HCT116 (cell line): ENCODE data around the gene EIF2AK3. TPM values are rescaled to one million over a fixed set of nuclear protein-coding genes. Genes with fewer than 3 reads are reported as not detected.

Experiments
- ATAC-seq: fragments of 200-7000 bp; cut with Tn5 transposase; 2 replicates; pipeline ENCODE4 v1.9.1; 2020; ENCODE audit warnings: mild to moderate bottlenecking, moderate library complexity
- Bru-seq: library from RNA; stranded (reverse); fragments of 400-500 nt; gene quantifications from one replicate; lab custom pipeline; 2021; lab: Mats Ljungman, UMichigan
- BruChase-seq, 2 experiments: library from RNA; stranded (reverse); fragments of 400-500 nt; gene quantifications; one replicate each; lab custom pipeline; 2021; lab: Mats Ljungman, UMichigan
- BruUV-seq: library from RNA; stranded (reverse); fragments of 400-500 nt; replicated peaks from 2 replicates; lab custom pipeline; 2021; lab: Mats Ljungman, UMichigan
- CTCF ChIA-PET: fragments of 300-600 bp; sonication (Branson Sonifier 250); formaldehyde crosslinking; loops from one replicate; lab custom pipeline; 2021; ENCODE audit warnings: antibody characterized with exemption; lab: Charles Lee
- POLR2A ChIA-PET: fragments of 300-600, 350-600 bp; sonication (Branson Sonifier 250); formaldehyde crosslinking; loops from one replicate; lab custom pipeline; 2021; ENCODE audit warnings: antibody characterized with exemption; lab: Charles Lee
- RAD21 ChIA-PET, 2 experiments: fragments of 300-600 bp; sonication (Branson Sonifier 250); formaldehyde crosslinking; loops; one replicate each; lab custom pipeline; 2023; ENCODE audit warnings: low total read pairs in 2 of 2; ENCODE audit not compliant: uncharacterized antibody in 2 of 2, unreplicated experiment in 2 of 2, low non-redundant PET in 1 of 2; lab: Charles Lee
- DNase-seq: peaks from one replicate; pipeline ENCODE4 v3.0.0-alpha.2; 2010; ENCODE audit warnings: low read depth, low spot score
- H2AFZ ChIP-seq: fragments of 200-600 bp; shearing (Covaris generic), sonication (generic); 2 replicates; pipeline ENCODE4 v1.6.1; 2017; ENCODE audit warnings: low read depth, mixed run types, mixed read lengths, antibody characterized with exemption, low read length; ENCODE audit not compliant: poor library complexity, severe bottlenecking
- H3K27ac ChIP-seq: 2 replicates; pipeline ENCODE4 v1.5.1; 2012; ENCODE audit warnings: low read depth, low read length
- H3K27me3 ChIP-seq: fragments of 200-600 bp; sonication (generic); 2 replicates; pipeline ENCODE4 v1.6.1; 2016; ENCODE audit warnings: mixed run types, low read length, mixed read lengths; ENCODE audit not compliant: insufficient read depth
- H3K36me3 ChIP-seq, 2 experiments: fragments of 200-500 bp in 1 of 2; fragments of 200-600 bp in 1 of 2; sonication (Bioruptor generic) in 1 of 2; sonication (generic) in 1 of 2; 2 replicates each; pipeline versions ENCODE4 v1.5.1 to v1.6.1; 2014 to 2016; ENCODE audit warnings: low read length in 2 of 2, inconsistent platforms in 1 of 2, mixed read lengths in 1 of 2, mixed run types in 1 of 2; ENCODE audit not compliant: insufficient read depth in 2 of 2, control insufficient read depth in 1 of 2
- H3K4me1 ChIP-seq, 2 experiments: fragments of 200-600 bp in 1 of 2; sonication (generic) in 1 of 2; 2 replicates each; pipeline versions ENCODE4 v1.5.1 to v1.6.1; 2012 to 2017; ENCODE audit warnings: low read length in 2 of 2, inconsistent platforms in 1 of 2, mild to moderate bottlenecking in 1 of 2, mixed read lengths in 1 of 2, mixed run types in 1 of 2, moderate library complexity in 1 of 2; ENCODE audit not compliant: insufficient read depth in 2 of 2, control insufficient read depth in 1 of 2
- H3K4me2 ChIP-seq: fragments of 200-600 bp; sonication (generic); 2 replicates; pipeline ENCODE4 v1.6.1; 2017; ENCODE audit warnings: mixed run types, low read length, mixed read lengths
- H3K4me3 ChIP-seq, 2 experiments: fragments of 200-600 bp in 1 of 2; sonication (generic) in 1 of 2; replicated peaks in 1 of 2; 2 replicates each; pipeline ENCODE4 v1.5.1; 2011 to 2016; ENCODE audit warnings: low read length in 2 of 2, control low read depth in 1 of 2, low read depth in 1 of 2, mild to moderate bottlenecking in 1 of 2, mixed read lengths in 1 of 2, mixed run types in 1 of 2
- H3K79me2 ChIP-seq: fragments of 200-600 bp; sonication (generic); 2 replicates; pipeline ENCODE4 v1.6.1; 2017; ENCODE audit warnings: mild to moderate bottlenecking, mixed run types, low read length, moderate library complexity, mixed read lengths; ENCODE audit not compliant: insufficient read depth
- H3K9ac ChIP-seq: fragments of 200-600 bp; sonication (generic); 2 replicates; pipeline ENCODE4 v1.6.1; 2016; ENCODE audit warnings: low read length, mixed read lengths
- H3K9me2 ChIP-seq: fragments of 200-600 bp; sonication (generic), shearing (Covaris generic); 2 replicates; pipeline ENCODE4 v1.6.1; 2017; ENCODE audit warnings: mixed run types, mild to moderate bottlenecking, moderate library complexity; ENCODE audit not compliant: insufficient read depth
- H3K9me3 ChIP-seq, 2 experiments: fragments of 200-500 bp in 1 of 2; fragments of 200-600 bp in 1 of 2; sonication (Bioruptor generic) in 1 of 2; sonication (generic) in 1 of 2; 2 replicates each; pipeline ENCODE4 v1.6.1; 2014 to 2017; ENCODE audit warnings: low read length in 2 of 2, mixed read lengths in 2 of 2, inconsistent platforms in 1 of 2, low read depth in 1 of 2, mild to moderate bottlenecking in 1 of 2, mixed run types in 1 of 2, moderate library complexity in 1 of 2; ENCODE audit not compliant: control insufficient read depth in 1 of 2, insufficient read depth in 1 of 2
- H4K20me1 ChIP-seq: fragments of 200-600 bp; sonication (generic), shearing (Covaris generic); 2 replicates; pipeline ENCODE4 v1.6.1; 2017; ENCODE audit warnings: mixed run types, mild to moderate bottlenecking, moderate library complexity; ENCODE audit not compliant: insufficient read depth
- CBX3 ChIP-seq: IDR thresholded peaks from 2 replicates; pipeline ENCODE4 v1.6.1; 2012; ENCODE audit warnings: low read depth
- CEBPB ChIP-seq: IDR thresholded peaks from 2 replicates; pipeline ENCODE4 v1.6.1; 2012; ENCODE audit warnings: low read depth
- EGR1 ChIP-seq: IDR thresholded peaks from 2 replicates; pipeline ENCODE4 v1.6.1; 2012; ENCODE audit warnings: low read depth
- EZH2 ChIP-seq: fragments of 200-600 bp; sonication (generic); IDR thresholded peaks from 2 replicates; pipeline ENCODE4 v1.6.1; 2017; ENCODE audit warnings: antibody characterized with exemption, mixed run types
- EZH2phosphoT487 ChIP-seq: fragments of 200-600 bp; IDR thresholded peaks from 2 replicates; pipeline ENCODE4 v1.6.1; 2018; ENCODE audit warnings: antibody characterized with exemption, borderline replicate concordance
- FOSL1 ChIP-seq: IDR thresholded peaks from 2 replicates; pipeline ENCODE4 v1.6.1; 2012; ENCODE audit warnings: low read depth
- JUND ChIP-seq: IDR thresholded peaks from 2 replicates; pipeline ENCODE4 v1.6.1; 2012
- POLR2A ChIP-seq: IDR thresholded peaks from 2 replicates; pipeline ENCODE4 v1.7.0; 2011; ENCODE audit warnings: borderline replicate concordance; ENCODE audit not compliant: insufficient read depth, insufficient read length; ENCODE audit errors: extremely low read depth
- POLR2AphosphoS5 ChIP-seq: IDR thresholded peaks from 2 replicates; pipeline ENCODE4 v1.6.1; 2011; ENCODE audit warnings: mild to moderate bottlenecking, low read depth, low read length, moderate library complexity
- RAD21 ChIP-seq: IDR thresholded peaks from 2 replicates; pipeline ENCODE4 v1.6.1; 2012; ENCODE audit warnings: low read depth, mild to moderate bottlenecking
- SIN3A ChIP-seq: IDR thresholded peaks from 2 replicates; pipeline ENCODE4 v1.6.1; 2012; ENCODE audit warnings: low read depth
- SP1 ChIP-seq: IDR thresholded peaks from 2 replicates; pipeline ENCODE4 v1.6.1; 2012; ENCODE audit warnings: low read depth
- SRF ChIP-seq: IDR thresholded peaks from 2 replicates; pipeline ENCODE4 v1.6.1; 2012; ENCODE audit warnings: low read depth
- TCF7L2 ChIP-seq: IDR thresholded peaks from 2 replicates; pipeline ENCODE4 v1.7.0; 2011; ENCODE audit warnings: borderline replicate concordance, inconsistent platforms; ENCODE audit not compliant: insufficient read depth, insufficient read length; ENCODE audit errors: extremely low read depth
- ZFX ChIP-seq: fragments of 450-650 bp; IDR thresholded peaks from 2 replicates; pipeline ENCODE4 v1.6.1; 2017
- ZNF274 ChIP-seq: fragments of 200-500 bp; sonication (Bioruptor generic); IDR thresholded peaks from 2 replicates; pipeline ENCODE4 v1.6.1; 2014; ENCODE audit warnings: mild to moderate bottlenecking, low read depth, low read length, inconsistent platforms
- intact Hi-C: fragments of 100-400 bp; cut with micrococcal nuclease; formaldehyde crosslinking; loops from 2 replicates; pipeline ENCODE4 v1.10.0; 2022
- long read RNA-seq: library from polyadenylated mRNA; unstranded; transcript quantifications from one replicate; pipeline ENCODE4 v2.0.0, GENCODE V29; 2021; ENCODE audit not compliant: unreplicated experiment
- polyA plus RNA-seq: library from polyadenylated mRNA; unstranded; fragments of >200 nt; gene quantifications from 2 replicates; pipeline ENCODE4 v1.2.1, GENCODE V29; 2012; ENCODE audit warnings: missing spikeins
- total RNA-seq: library from RNA; stranded (reverse); gene quantifications from one replicate; pipeline ENCODE4 v1.2.1, GENCODE V29; 2021; ENCODE audit not compliant: unreplicated experiment
- TF ChIP-seq, protein P1 (sequence below): IDR thresholded peaks from 2 replicates; pipeline ENCODE4 v1.6.1; 2012; ENCODE audit warnings: low read depth
- TF ChIP-seq, protein P2 (sequence below), 3 experiments: fragments of 200-600 bp in 1 of 3; sonication (generic) in 1 of 3; IDR thresholded peaks in 2 of 3; conservative IDR thresholded peaks in 1 of 3; 2 replicates each; pipeline ENCODE4 v1.5.1; 2012 to 2017; ENCODE audit warnings: low read depth in 2 of 3, low read length in 2 of 3, antibody characterized with exemption in 1 of 3, borderline replicate concordance in 1 of 3, control low read depth in 1 of 3, mild to moderate bottlenecking in 1 of 3, mixed read lengths in 1 of 3, mixed run types in 1 of 3, moderate library complexity in 1 of 3; ENCODE audit not compliant: insufficient read depth in 1 of 3
- TF ChIP-seq, protein P3 (sequence below): IDR thresholded peaks from 2 replicates; pipeline ENCODE4 v1.6.1; 2012

EIF2AK3 gene
- total RNA-seq (8.9 TPM), Bru-seq, nascent RNA (percentile 74 among the genes with signal in this experiment), BruChase-seq, experiment 1, labeled RNA remaining after a 6-hour chase (percentile 65 among the genes with signal in this experiment), BruChase-seq, experiment 2, labeled RNA remaining after a 2-hour chase (percentile 64 among the genes with signal in this experiment)
- polyA plus RNA-seq, result 6.0 and 9.7 TPM in 2 replicates
- long read RNA-seq, full-length matches to known transcripts, result 19 of 26 reads
- long read RNA-seq, partial matches to known transcripts, result 3 of 26 reads
- long read RNA-seq, other reads (novel, unspliced or antisense), result 4 of 26 reads

DNA sequence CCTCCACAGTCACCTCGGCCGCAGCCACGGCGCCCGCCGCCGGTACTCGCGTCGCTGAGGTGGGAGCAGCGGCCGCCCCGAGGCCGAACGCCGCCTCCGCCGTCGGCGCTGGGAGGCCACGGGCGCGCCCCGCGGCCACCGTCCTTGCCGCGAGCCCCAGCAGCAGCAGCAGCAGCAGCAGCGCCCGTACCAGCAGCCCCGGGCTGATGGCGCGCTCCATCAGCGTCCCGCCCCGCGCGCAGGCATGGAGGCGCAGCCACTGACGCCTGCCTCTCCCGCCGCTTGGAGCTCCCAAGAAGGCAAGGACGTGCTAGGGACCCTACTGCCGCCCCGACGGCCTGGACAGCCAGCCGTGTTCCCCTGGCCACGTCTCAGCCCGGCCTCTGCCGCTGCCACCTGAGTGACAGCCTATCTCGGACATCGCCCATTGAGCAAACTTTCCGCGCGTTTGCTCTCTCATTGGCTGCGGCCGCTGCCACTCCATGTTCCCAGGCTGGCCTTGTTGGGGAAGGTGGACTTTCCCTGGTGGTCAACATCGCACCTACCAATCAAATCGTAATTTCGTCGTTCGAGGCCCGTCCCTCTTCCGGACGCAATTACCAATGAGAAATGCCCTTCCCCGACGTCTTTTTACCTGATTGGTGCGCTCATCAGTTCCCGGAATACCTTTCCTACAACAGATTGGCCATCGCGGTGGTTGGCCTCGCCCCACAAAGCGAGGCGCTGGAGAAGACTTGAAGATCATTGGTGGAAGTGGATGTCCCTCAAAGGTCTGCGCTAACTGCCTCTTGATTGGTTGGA is at the start of gene EIF2AK3:
TSS of gene EIF2AK3 (minus strand) at position 410 of the 801 bp plus-strand sequence. CDS start at position 220, 190 bp downstream.
- RAD21 ChIA-PET, result no interaction called here
- Histone ChIP-seq H3K27ac (peak within 1 kb of the TSS; percentile 85), H3K9me3 (no peaks in the 10 kb centered on the region), H3K9ac (peak within 1 kb of the TSS; percentile 80), H3K4me2 (peak within 1 kb of the TSS; percentile 94), H4K20me1 (no peaks in the 10 kb centered on the region), H3K4me1 (peaks cover 11 to 20% of the 10 kb centered on the region in 2 experiments), H3K9me2 (no peaks in the 10 kb centered on the region), H3K79me2 (peaks cover 22% of the 10 kb centered on the region), H2AFZ (peak within 1 kb of the TSS; percentile 92), H3K27me3 (no peaks in the 10 kb centered on the region), H3K36me3 (no peaks in the 10 kb centered on the region), H3K4me3 (peak within 1 kb of the TSS; percentile 78)
- intact Hi-C loops, result no loop called here
- POLR2A ChIA-PET, result interaction anchor here (1.0 to 1.9 kb wide), 3 partner anchors 13 to 43 kb away, joined by 3 to 6 read pairs (median 4); no protein-coding TSS in a partner anchor
- CTCF ChIA-PET, result no interaction called here
- DNase-seq (peak; percentile 100), ATAC-seq (peak; percentile 90)
- no TSS peak for BruUV-seq
- peak; percentile 100 for TF ChIP-seq SP1
- no peak for TF ChIP-seq EZH2
- TF ChIP-seq POLR2AphosphoS5, result no peak; the same call in 1 of the 2 replicates
- peak; percentile 71 for TF ChIP-seq SRF
- TF ChIP-seq RAD21, result no peak
- TF ChIP-seq, protein P1, sequence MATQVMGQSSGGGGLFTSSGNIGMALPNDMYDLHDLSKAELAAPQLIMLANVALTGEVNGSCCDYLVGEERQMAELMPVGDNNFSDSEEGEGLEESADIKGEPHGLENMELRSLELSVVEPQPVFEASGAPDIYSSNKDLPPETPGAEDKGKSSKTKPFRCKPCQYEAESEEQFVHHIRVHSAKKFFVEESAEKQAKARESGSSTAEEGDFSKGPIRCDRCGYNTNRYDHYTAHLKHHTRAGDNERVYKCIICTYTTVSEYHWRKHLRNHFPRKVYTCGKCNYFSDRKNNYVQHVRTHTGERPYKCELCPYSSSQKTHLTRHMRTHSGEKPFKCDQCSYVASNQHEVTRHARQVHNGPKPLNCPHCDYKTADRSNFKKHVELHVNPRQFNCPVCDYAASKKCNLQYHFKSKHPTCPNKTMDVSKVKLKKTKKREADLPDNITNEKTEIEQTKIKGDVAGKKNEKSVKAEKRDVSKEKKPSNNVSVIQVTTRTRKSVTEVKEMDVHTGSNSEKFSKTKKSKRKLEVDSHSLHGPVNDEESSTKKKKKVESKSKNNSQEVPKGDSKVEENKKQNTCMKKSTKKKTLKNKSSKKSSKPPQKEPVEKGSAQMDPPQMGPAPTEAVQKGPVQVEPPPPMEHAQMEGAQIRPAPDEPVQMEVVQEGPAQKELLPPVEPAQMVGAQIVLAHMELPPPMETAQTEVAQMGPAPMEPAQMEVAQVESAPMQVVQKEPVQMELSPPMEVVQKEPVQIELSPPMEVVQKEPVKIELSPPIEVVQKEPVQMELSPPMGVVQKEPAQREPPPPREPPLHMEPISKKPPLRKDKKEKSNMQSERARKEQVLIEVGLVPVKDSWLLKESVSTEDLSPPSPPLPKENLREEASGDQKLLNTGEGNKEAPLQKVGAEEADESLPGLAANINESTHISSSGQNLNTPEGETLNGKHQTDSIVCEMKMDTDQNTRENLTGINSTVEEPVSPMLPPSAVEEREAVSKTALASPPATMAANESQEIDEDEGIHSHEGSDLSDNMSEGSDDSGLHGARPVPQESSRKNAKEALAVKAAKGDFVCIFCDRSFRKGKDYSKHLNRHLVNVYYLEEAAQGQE, result no peak
- no peak for TF ChIP-seq EGR1
- peak; percentile 58 for TF ChIP-seq ZFX
- TF ChIP-seq FOSL1, result no peak
- TF ChIP-seq, protein P2, sequence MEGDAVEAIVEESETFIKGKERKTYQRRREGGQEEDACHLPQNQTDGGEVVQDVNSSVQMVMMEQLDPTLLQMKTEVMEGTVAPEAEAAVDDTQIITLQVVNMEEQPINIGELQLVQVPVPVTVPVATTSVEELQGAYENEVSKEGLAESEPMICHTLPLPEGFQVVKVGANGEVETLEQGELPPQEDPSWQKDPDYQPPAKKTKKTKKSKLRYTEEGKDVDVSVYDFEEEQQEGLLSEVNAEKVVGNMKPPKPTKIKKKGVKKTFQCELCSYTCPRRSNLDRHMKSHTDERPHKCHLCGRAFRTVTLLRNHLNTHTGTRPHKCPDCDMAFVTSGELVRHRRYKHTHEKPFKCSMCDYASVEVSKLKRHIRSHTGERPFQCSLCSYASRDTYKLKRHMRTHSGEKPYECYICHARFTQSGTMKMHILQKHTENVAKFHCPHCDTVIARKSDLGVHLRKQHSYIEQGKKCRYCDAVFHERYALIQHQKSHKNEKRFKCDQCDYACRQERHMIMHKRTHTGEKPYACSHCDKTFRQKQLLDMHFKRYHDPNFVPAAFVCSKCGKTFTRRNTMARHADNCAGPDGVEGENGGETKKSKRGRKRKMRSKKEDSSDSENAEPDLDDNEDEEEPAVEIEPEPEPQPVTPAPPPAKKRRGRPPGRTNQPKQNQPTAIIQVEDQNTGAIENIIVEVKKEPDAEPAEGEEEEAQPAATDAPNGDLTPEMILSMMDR (IDR thresholded peaks at IDR 0.05 in 2 of 3, conservative IDR thresholded peaks at IDR 0.05 in 1 of 3; ENCODE audit: borderline replicate concordance in 1 of 3, insufficient read depth in 1 of 3, low read depth in 2 of 3, low read length in 2 of 3), result no peak
- no peak for TF ChIP-seq CBX3
- no peak for TF ChIP-seq JUND
- no peak for TF ChIP-seq EZH2phosphoT487
- TF ChIP-seq TCF7L2, result no peak
- TF ChIP-seq SIN3A, result no peak
- TF ChIP-seq ZNF274, result no peak
- TF ChIP-seq, protein P3, sequence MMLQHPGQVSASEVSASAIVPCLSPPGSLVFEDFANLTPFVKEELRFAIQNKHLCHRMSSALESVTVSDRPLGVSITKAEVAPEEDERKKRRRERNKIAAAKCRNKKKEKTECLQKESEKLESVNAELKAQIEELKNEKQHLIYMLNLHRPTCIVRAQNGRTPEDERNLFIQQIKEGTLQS, result no peak
- TF ChIP-seq CEBPB, result no peak
- no peak for TF ChIP-seq POLR2A
